Measurements from ENCODE around the gene CHMP3.

Gene CHMP3

DNA sequence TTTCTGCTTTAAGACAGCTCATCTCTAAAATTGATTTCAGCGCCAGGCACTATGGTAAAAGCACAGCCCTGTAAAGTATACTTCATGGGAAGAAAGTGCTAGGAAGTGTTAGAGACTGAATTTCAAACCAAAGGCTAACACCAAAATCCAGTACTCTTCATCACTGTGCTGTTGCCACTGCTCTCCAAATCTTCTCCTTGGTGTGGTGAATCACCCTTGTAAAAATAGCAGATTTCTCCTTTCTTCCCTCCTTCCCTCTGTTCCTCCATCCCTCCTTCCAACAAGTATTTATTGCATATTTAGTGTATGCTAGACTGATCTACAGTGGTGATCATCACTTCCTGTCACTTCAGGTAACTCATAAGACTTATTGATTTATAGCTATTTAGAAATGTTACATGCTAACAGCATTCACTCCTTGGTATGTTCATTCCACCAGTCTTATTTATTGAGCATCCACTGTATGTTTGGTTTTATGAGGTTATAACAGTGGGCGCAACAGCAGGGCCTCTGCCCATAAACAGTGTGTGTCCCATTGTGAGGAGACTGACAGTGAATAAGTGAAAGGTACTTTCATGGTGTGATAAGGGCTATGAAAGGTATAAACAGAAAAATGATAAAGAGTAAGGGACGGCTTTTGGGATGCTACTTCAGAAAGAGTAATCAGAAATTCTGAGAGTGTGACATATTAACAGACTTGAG is 102.0 kb downstream of the CHMP3 start:
- Histone ChIP-seq H3K27me3 (ENCODE audit: insufficient read depth, poor library complexity, severe bottlenecking) (no peaks in the 10 kb centered on the region), H3K4me3 (replicated peaks; ENCODE audit: insufficient read depth, low read length) (no peak overlapping the region), H3K27ac (replicated peaks) (no peak overlapping the region)
- TF ChIP-seq, protein P1, sequence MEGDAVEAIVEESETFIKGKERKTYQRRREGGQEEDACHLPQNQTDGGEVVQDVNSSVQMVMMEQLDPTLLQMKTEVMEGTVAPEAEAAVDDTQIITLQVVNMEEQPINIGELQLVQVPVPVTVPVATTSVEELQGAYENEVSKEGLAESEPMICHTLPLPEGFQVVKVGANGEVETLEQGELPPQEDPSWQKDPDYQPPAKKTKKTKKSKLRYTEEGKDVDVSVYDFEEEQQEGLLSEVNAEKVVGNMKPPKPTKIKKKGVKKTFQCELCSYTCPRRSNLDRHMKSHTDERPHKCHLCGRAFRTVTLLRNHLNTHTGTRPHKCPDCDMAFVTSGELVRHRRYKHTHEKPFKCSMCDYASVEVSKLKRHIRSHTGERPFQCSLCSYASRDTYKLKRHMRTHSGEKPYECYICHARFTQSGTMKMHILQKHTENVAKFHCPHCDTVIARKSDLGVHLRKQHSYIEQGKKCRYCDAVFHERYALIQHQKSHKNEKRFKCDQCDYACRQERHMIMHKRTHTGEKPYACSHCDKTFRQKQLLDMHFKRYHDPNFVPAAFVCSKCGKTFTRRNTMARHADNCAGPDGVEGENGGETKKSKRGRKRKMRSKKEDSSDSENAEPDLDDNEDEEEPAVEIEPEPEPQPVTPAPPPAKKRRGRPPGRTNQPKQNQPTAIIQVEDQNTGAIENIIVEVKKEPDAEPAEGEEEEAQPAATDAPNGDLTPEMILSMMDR (IDR thresholded peaks at IDR 0.05; ENCODE audit: insufficient read depth, low read length): no peak
- TF ChIP-seq POLR2AphosphoS5 (IDR thresholded peaks at IDR 0.05; ENCODE audit: low read depth) (no peak), SPI1 (IDR thresholded peaks at IDR 0.05; ENCODE audit: borderline replicate concordance, low read depth) (no peak), GABPA (IDR thresholded peaks at IDR 0.05; ENCODE audit: low read depth) (no peak)
- TF ChIP-seq, protein P2, sequence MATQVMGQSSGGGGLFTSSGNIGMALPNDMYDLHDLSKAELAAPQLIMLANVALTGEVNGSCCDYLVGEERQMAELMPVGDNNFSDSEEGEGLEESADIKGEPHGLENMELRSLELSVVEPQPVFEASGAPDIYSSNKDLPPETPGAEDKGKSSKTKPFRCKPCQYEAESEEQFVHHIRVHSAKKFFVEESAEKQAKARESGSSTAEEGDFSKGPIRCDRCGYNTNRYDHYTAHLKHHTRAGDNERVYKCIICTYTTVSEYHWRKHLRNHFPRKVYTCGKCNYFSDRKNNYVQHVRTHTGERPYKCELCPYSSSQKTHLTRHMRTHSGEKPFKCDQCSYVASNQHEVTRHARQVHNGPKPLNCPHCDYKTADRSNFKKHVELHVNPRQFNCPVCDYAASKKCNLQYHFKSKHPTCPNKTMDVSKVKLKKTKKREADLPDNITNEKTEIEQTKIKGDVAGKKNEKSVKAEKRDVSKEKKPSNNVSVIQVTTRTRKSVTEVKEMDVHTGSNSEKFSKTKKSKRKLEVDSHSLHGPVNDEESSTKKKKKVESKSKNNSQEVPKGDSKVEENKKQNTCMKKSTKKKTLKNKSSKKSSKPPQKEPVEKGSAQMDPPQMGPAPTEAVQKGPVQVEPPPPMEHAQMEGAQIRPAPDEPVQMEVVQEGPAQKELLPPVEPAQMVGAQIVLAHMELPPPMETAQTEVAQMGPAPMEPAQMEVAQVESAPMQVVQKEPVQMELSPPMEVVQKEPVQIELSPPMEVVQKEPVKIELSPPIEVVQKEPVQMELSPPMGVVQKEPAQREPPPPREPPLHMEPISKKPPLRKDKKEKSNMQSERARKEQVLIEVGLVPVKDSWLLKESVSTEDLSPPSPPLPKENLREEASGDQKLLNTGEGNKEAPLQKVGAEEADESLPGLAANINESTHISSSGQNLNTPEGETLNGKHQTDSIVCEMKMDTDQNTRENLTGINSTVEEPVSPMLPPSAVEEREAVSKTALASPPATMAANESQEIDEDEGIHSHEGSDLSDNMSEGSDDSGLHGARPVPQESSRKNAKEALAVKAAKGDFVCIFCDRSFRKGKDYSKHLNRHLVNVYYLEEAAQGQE (IDR thresholded peaks at IDR 0.05; ENCODE audit: insufficient replicate concordance, low read depth): no peak
- no peak for DNase-seq (ENCODE audit: low read depth in 1 of 2, low spot score in 1 of 2)

DNA sequence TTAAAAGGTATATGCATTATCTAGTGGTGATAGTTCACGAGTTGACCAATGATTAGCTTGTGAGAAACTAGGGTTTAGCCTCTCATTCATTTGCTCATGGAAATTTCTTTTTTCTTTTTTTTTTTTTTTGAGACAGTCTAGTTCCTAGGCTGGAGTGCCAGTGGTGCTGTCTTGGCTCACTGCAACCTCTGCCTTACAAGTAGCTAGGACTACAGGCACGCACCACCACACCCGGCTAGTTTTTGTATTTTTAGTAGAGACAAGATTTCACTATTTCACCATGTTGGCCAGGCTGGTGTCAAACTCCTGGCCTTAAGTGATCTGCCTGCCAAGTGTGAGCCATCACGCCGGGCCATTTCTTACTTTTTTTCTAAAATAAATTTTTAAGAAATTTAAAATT is 108.1 kb downstream of the CHMP3 start:
- Histone ChIP-seq H3K27me3 (ENCODE audit: insufficient read depth, poor library complexity, severe bottlenecking) (no peaks in the 10 kb centered on the region), H3K4me3 (replicated peaks; ENCODE audit: insufficient read depth, low read length) (no peak overlapping the region), H3K27ac (replicated peaks) (no peak overlapping the region)
- DNase-seq (ENCODE audit: low read depth in 1 of 2, low spot score in 1 of 2): no peak
- no peak for TF ChIP-seq POLR2AphosphoS5 (IDR thresholded peaks at IDR 0.05; ENCODE audit: low read depth)
- TF ChIP-seq SPI1 (IDR thresholded peaks at IDR 0.05; ENCODE audit: borderline replicate concordance, low read depth): no peak
- TF ChIP-seq, protein P1 (IDR thresholded peaks at IDR 0.05; ENCODE audit: insufficient read depth, low read length): no peak
- TF ChIP-seq GABPA (IDR thresholded peaks at IDR 0.05; ENCODE audit: low read depth): no peak
- TF ChIP-seq, protein P2 (IDR thresholded peaks at IDR 0.05; ENCODE audit: insufficient replicate concordance, low read depth): no peak

DNA sequence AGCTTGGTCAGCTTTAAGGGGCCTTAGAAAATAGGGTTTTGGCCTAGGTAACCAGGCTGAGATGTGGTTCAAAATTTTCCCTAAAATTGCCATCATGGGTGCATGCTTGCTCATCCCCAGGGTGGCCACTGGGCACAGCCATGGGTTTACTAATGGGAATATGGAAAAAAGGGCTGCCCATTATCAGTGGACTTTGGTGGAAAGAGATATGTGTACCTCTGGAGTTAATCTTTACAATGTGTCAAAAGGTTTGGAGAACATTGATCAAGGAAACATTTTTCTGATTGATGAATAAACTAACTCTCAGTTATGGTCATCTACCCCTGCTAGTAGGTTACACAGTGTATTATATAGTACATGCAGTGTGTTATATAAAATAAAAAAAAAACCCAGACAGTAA is 109.0 kb downstream of the CHMP3 start:
- Histone ChIP-seq H3K27ac (replicated peaks) (no peak overlapping the region), H3K4me3 (replicated peaks; ENCODE audit: insufficient read depth, low read length) (no peak overlapping the region), H3K27me3 (ENCODE audit: insufficient read depth, poor library complexity, severe bottlenecking) (no peaks in the 10 kb centered on the region)
- TF ChIP-seq, protein P2 (IDR thresholded peaks at IDR 0.05; ENCODE audit: insufficient replicate concordance, low read depth): no peak
- TF ChIP-seq, protein P1 (IDR thresholded peaks at IDR 0.05; ENCODE audit: insufficient read depth, low read length): no peak
- TF ChIP-seq POLR2AphosphoS5 (IDR thresholded peaks at IDR 0.05; ENCODE audit: low read depth): no peak
- TF ChIP-seq SPI1 (IDR thresholded peaks at IDR 0.05; ENCODE audit: borderline replicate concordance, low read depth): no peak
- TF ChIP-seq GABPA (IDR thresholded peaks at IDR 0.05; ENCODE audit: low read depth): no peak
- DNase-seq (ENCODE audit: low read depth in 1 of 2, low spot score in 1 of 2): no peak

Data from HL-60 (cell line).